HepG2 (cell line): Measurements from ENCODE around the gene PTGDS. TPM values are rescaled to one million over a fixed set of nuclear protein-coding genes. Genes with fewer than 3 reads are reported as not detected.

Experiments used
- ATM ChIP-seq: fragments of 450-650 bp; IDR thresholded peaks from 2 replicates; pipeline ENCODE4 v1.7.1; 2017; ENCODE audit warnings: mild to moderate bottlenecking, borderline replicate concordance
- FOXJ3 ChIP-seq: sonication (generic); formaldehyde crosslinking; IDR thresholded peaks from 2 replicates; pipeline ENCODE4 v1.4.0; 2020; ENCODE audit warnings: missing genetic modification reagents, mild to moderate bottlenecking, borderline replicate concordance
- GATA4 ChIP-seq: sonication (generic); IDR thresholded peaks from 2 replicates; pipeline ENCODE4 v1.6.1; 2016; ENCODE audit warnings: antibody characterized with exemption, low read depth, borderline replicate concordance
- HES4 ChIP-seq: sonication (generic); formaldehyde crosslinking; IDR thresholded peaks from 2 replicates; pipeline ENCODE4 v1.9.0; 2021; ENCODE audit warnings: mild to moderate bottlenecking, missing genetic modification reagents, borderline replicate concordance
- NFATC3 ChIP-seq: sonication (generic); formaldehyde crosslinking; IDR thresholded peaks from 2 replicates; pipeline ENCODE4 v1.5.1; 2020; ENCODE audit warnings: mild to moderate bottlenecking, missing genetic modification reagents
- NR2F6 ChIP-seq, 2 experiments: IDR thresholded peaks; 2 replicates each; pipeline ENCODE4 v1.6.1; 2016; ENCODE audit warnings: antibody characterized with exemption in 1 of 2, mild to moderate bottlenecking in 1 of 2
- SUZ12 ChIP-seq: fragments of 150-350 bp; IDR thresholded peaks from 2 replicates; pipeline ENCODE4 v1.6.1; 2014; ENCODE audit warnings: low read depth, low read length
- TCF7 ChIP-seq: sonication (generic); IDR thresholded peaks from 2 replicates; pipeline ENCODE4 v1.6.1; 2016; ENCODE audit warnings: antibody characterized with exemption, low read depth
- TCF7L2 ChIP-seq: IDR thresholded peaks from 2 replicates; pipeline ENCODE4 v1.6.1; 2011; ENCODE audit warnings: mild to moderate bottlenecking, low read depth, low read length, moderate library complexity
- ZBTB7A ChIP-seq: sonication (generic); formaldehyde crosslinking; IDR thresholded peaks from 2 replicates; pipeline ENCODE4 v1.8.0; 2022; ENCODE audit warnings: mild to moderate bottlenecking, missing genetic modification reagents
- ZNF224 ChIP-seq: sonication (generic); formaldehyde crosslinking; IDR thresholded peaks from 2 replicates; pipeline ENCODE4 v1.5.0; 2020; ENCODE audit warnings: mild to moderate bottlenecking, missing genetic modification reagents
- ZNF431 ChIP-seq: sonication (generic); formaldehyde crosslinking; IDR thresholded peaks from 2 replicates; pipeline ENCODE4 v1.9.0; 2022; ENCODE audit warnings: missing genetic modification reagents, low read depth, mild to moderate bottlenecking, borderline replicate concordance
- ZNF766 ChIP-seq: sonication (generic); formaldehyde crosslinking; IDR thresholded peaks from 2 replicates; pipeline ENCODE4 v1.5.0; 2020; ENCODE audit warnings: missing genetic modification reagents, borderline replicate concordance
- ZNF816 ChIP-seq: sonication (generic); formaldehyde crosslinking; IDR thresholded peaks from 2 replicates; pipeline ENCODE4 v1.8.0; 2022; ENCODE audit warnings: missing genetic modification reagents, mild to moderate bottlenecking, borderline replicate concordance
- polyA plus RNA-seq, 8 experiments: library from polyadenylated mRNA; depleted of rRNA in 3 of 8; stranded (reverse) in 7 of 8; unstranded in 1 of 8; fragments of >200 nt; fragmentation: Illumina TruSeq in 4 of 8; extraction: Trizol in 4 of 8; gene quantifications; 2 replicates each; pipeline versions ENCODE4 v1.2.1 to v1.2.3, GENCODE V29; 2011 to 2016; ENCODE audit warnings: low read depth in 4 of 8, missing spikeins in 1 of 8, mixed read lengths in 1 of 8; ENCODE audit not compliant: insufficient read depth in 1 of 8
- total RNA-seq, 5 experiments: library from RNA; depleted of rRNA; stranded (reverse); fragments of >200 nt; fragmentation: Illumina TruSeq; extraction: Trizol; gene quantifications; 2 replicates each; pipeline ENCODE4 v1.2.3, GENCODE V29; 2016; ENCODE audit warnings: low read depth in 1 of 5
- TF ChIP-seq, protein P1 (sequence below): sonication (generic); formaldehyde crosslinking; conservative IDR thresholded peaks from 2 replicates; pipeline ENCODE4 v1.8.0; 2022; ENCODE audit warnings: missing genetic modification reagents
- TF ChIP-seq, protein P2 (sequence below): IDR thresholded peaks from 2 replicates; pipeline ENCODE4 v1.6.1; 2016; ENCODE audit warnings: low read depth, missing genetic modification reagents, missing compliant biosample characterization
- TF ChIP-seq, protein P3 (sequence below): sonication (generic); formaldehyde crosslinking; IDR thresholded peaks from 2 replicates; pipeline ENCODE4 v1.5.0; 2020; ENCODE audit warnings: mild to moderate bottlenecking, missing genetic modification reagents

Gene PTGDS
- total and polyA plus RNA-seq, 2 of the 13 experiments (the other 11 are each of a cell fraction or from before 2014, with no cell fraction given) = 0.33 to 0.50 TPM

DNA sequence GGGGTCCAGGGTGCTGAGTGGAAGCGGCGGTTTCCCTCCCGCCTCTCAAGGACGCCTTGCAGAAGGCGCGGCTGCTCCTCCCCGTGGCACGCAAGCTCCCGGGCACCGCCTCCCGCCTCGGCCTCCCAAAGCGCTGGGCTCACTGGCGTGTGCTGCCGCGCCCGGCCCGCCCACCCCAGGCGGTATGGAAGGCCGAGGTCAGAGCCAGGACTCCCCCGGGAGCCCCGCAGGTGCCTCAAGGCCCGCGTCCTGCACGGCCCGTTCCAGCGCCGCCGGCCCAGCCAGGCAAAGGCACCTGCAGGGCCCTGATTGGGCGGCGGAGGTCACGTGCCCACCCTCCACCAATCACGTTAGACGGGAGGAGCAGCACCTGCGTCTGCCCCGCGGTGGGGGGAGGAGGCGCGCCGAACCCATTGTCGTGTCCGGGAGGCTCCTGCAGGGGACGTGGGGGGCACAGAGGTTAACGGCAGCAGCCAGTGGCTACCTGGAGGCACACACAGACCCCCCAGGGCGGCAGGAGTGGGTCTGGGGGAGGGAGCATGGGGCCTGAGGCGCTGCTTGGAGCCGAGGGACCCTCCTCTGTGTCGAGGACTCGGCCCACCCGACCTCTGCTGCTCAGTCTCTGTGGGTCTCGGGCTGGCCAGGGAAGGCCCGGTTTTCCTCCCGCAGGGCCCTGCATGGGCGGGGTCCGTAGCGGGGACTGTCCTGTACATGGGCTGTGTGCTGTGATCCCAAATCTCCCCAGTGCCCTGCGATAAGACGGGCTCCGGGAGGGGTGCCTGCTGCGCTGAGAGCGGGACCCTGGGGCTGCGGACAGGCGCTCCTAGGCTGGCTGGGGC, 27.3 kb upstream of the PTGDS start (continued):
- TF ChIP-seq NR2F6 (IDR thresholded peaks at IDR 0.05) (0 out of 2 replicates have a peak, but pooled peaks have one; percentile 35), NR2F6 (CRISPR knock-in tag; IDR thresholded peaks at IDR 0.05) (peak; percentile 51), ZNF766 (CRISPR knock-in tag) (peak; percentile 26; the same call in 1 of the 2 replicates), TCF7L2 (no peak), GATA4 (peak; percentile 35; the same call in 1 of the 2 replicates), NFATC3 (no peak), ZNF431 (CRISPR knock-in tag) (no peak), FOXJ3 (CRISPR knock-in tag) (no peak), ZNF816 (CRISPR knock-in tag) (peak; percentile 72; the same call in 1 of the 2 replicates), ZBTB7A (CRISPR knock-in tag) (peak; percentile 85), ATM (no peak), ZNF224 (CRISPR knock-in tag) (no peak), HES4 (CRISPR knock-in tag) (peak; percentile 41; the same call in 1 of the 2 replicates), SUZ12 (no peak), TCF7 (no peak)
- TF ChIP-seq, protein P1, sequence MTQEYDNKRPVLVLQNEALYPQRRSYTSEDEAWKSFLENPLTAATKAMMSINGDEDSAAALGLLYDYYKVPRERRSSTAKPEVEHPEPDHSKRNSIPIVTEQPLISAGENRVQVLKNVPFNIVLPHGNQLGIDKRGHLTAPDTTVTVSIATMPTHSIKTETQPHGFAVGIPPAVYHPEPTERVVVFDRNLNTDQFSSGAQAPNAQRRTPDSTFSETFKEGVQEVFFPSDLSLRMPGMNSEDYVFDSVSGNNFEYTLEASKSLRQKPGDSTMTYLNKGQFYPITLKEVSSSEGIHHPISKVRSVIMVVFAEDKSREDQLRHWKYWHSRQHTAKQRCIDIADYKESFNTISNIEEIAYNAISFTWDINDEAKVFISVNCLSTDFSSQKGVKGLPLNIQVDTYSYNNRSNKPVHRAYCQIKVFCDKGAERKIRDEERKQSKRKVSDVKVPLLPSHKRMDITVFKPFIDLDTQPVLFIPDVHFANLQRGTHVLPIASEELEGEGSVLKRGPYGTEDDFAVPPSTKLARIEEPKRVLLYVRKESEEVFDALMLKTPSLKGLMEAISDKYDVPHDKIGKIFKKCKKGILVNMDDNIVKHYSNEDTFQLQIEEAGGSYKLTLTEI (CRISPR knock-in tag) = no peak
- TF ChIP-seq, protein P2, sequence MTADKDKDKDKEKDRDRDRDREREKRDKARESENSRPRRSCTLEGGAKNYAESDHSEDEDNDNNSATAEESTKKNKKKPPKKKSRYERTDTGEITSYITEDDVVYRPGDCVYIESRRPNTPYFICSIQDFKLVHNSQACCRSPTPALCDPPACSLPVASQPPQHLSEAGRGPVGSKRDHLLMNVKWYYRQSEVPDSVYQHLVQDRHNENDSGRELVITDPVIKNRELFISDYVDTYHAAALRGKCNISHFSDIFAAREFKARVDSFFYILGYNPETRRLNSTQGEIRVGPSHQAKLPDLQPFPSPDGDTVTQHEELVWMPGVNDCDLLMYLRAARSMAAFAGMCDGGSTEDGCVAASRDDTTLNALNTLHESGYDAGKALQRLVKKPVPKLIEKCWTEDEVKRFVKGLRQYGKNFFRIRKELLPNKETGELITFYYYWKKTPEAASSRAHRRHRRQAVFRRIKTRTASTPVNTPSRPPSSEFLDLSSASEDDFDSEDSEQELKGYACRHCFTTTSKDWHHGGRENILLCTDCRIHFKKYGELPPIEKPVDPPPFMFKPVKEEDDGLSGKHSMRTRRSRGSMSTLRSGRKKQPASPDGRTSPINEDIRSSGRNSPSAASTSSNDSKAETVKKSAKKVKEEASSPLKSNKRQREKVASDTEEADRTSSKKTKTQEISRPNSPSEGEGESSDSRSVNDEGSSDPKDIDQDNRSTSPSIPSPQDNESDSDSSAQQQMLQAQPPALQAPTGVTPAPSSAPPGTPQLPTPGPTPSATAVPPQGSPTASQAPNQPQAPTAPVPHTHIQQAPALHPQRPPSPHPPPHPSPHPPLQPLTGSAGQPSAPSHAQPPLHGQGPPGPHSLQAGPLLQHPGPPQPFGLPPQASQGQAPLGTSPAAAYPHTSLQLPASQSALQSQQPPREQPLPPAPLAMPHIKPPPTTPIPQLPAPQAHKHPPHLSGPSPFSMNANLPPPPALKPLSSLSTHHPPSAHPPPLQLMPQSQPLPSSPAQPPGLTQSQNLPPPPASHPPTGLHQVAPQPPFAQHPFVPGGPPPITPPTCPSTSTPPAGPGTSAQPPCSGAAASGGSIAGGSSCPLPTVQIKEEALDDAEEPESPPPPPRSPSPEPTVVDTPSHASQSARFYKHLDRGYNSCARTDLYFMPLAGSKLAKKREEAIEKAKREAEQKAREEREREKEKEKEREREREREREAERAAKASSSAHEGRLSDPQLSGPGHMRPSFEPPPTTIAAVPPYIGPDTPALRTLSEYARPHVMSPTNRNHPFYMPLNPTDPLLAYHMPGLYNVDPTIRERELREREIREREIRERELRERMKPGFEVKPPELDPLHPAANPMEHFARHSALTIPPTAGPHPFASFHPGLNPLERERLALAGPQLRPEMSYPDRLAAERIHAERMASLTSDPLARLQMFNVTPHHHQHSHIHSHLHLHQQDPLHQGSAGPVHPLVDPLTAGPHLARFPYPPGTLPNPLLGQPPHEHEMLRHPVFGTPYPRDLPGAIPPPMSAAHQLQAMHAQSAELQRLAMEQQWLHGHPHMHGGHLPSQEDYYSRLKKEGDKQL = no peak
- TF ChIP-seq, protein P3, sequence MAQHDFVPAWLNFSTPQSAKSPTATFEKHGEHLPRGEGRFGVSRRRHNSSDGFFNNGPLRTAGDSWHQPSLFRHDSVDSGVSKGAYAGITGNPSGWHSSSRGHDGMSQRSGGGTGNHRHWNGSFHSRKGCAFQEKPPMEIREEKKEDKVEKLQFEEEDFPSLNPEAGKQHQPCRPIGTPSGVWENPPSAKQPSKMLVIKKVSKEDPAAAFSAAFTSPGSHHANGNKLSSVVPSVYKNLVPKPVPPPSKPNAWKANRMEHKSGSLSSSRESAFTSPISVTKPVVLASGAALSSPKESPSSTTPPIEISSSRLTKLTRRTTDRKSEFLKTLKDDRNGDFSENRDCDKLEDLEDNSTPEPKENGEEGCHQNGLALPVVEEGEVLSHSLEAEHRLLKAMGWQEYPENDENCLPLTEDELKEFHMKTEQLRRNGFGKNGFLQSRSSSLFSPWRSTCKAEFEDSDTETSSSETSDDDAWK (CRISPR knock-in tag) = no peak
